Measurements from ENCODE around the gene TMEM69.

The TMEM69 gene

DNA sequence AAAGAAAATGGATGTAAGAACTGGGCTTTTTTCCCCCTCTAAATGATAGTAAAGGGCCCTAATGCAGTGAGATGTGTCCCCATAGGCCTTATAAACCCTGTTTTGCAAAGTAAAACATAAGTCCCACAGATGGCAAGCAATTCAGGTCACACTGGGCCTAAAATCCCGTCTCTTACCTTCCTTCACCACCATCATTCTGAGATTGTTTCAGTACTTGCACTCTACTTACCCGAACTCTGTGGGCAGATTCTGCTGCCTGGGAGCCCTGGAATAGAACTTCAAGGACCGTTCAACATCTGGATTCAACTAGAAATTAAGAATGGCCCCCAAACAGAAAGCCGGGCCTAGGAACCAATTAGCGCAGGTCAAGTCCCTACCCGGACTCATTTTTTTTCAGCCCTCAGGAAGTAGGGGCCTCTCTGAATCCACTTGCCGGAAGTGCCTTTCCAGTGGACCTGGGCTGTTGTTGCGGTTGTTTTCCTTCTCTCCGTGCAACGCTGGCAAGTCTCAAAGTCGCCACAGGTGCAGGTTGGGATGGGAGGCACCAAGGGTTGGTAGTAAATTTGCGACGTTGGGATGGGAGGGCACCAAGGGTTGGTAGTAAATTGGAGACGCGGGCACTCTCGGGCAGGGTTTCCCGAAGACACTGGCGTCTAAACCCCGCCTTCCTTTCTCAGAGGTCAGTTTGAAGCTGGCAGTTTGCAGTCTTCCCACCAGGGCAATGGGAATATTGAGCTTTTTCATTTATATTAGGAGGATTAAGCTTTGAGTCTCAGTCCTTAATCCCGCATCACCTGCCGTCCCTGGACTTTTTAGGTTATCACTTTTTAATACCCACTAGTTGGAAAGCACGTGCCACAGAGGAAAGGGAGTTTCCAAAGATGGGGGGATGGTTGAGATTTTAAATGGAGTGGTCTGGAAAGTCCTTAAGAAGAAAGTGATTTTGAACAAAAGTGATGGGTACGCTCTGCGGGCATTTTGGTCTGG, at the start of gene TMEM69 (continued):
- TF ChIP-seq BCL6B (tag by site-specific recombination; IDR thresholded peaks at IDR 0.05) (no peak), TCF7L2 (IDR thresholded peaks at IDR 0.05; ENCODE audit: borderline replicate concordance, low read depth, low read length) (no peak), ZNF155 (tag by site-specific recombination; IDR thresholded peaks at IDR 0.05) (no peak), ZSCAN23 (tag by site-specific recombination; IDR thresholded peaks at IDR 0.05) (0 out of 2 replicates have a peak, but pooled peaks have one; percentile 48), ZFP3 (tag by site-specific recombination; IDR thresholded peaks at IDR 0.05; ENCODE audit: low read depth) (no peak), ZNF433 (tag by site-specific recombination; IDR thresholded peaks at IDR 0.05; ENCODE audit: low read depth) (no peak), PRDM4 (tag by site-specific recombination; IDR thresholded peaks at IDR 0.05) (peak; percentile 5; the same call in 1 of the 2 replicates), ZNF654 (tag by site-specific recombination; IDR thresholded peaks at IDR 0.05; ENCODE audit: low read depth) (no peak; the same call in 1 of the 2 replicates), ZNF341 (tag by site-specific recombination; IDR thresholded peaks at IDR 0.05; ENCODE audit: low read depth) (peak; percentile 66), HOXA7 (CRISPR knock-in tag; IDR thresholded peaks at IDR 0.05; ENCODE audit: borderline replicate concordance) (no peak), ZNF843 (tag by site-specific recombination; IDR thresholded peaks at IDR 0.05) (0 out of 2 replicates have a peak, but pooled peaks have one; percentile 6), ZNF112 (tag by site-specific recombination; IDR thresholded peaks at IDR 0.05) (no peak), ZNF423 (tag by site-specific recombination; IDR thresholded peaks at IDR 0.05) (no peak), ZNF560 (tag by site-specific recombination; IDR thresholded peaks at IDR 0.05; ENCODE audit: borderline replicate concordance) (no peak), WT1 (tag by site-specific recombination; IDR thresholded peaks at IDR 0.05) (no peak; the same call in 1 of the 2 replicates), ZNF184 (tag by site-specific recombination; IDR thresholded peaks at IDR 0.05) (peak; percentile 71; the same call in 1 of the 2 replicates)
- TF ChIP-seq, protein P1, sequence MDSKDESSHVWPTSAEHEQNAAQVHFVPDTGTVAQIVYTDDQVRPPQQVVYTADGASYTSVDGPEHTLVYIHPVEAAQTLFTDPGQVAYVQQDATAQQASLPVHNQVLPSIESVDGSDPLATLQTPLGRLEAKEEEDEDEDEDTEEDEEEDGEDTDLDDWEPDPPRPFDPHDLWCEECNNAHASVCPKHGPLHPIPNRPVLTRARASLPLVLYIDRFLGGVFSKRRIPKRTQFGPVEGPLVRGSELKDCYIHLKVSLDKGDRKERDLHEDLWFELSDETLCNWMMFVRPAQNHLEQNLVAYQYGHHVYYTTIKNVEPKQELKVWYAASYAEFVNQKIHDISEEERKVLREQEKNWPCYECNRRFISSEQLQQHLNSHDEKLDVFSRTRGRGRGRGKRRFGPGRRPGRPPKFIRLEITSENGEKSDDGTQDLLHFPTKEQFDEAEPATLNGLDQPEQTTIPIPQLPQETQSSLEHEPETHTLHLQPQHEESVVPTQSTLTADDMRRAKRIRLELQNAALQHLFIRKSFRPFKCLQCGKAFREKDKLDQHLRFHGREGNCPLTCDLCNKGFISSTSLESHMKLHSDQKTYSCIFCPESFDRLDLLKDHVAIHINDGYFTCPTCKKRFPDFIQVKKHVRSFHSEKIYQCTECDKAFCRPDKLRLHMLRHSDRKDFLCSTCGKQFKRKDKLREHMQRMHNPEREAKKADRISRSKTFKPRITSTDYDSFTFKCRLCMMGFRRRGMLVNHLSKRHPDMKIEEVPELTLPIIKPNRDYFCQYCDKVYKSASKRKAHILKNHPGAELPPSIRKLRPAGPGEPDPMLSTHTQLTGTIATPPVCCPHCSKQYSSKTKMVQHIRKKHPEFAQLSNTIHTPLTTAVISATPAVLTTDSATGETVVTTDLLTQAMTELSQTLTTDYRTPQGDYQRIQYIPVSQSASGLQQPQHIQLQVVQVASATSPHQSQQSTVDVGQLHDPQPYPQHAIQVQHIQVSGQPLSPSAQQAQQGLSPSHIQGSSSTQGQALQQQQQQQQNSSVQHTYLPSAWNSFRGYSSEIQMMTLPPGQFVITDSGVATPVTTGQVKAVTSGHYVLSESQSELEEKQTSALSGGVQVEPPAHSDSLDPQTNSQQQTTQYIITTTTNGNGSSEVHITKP (tag by site-specific recombination; IDR thresholded peaks at IDR 0.05) = peak; percentile 66; the same call in 1 of the 2 replicates
- TF ChIP-seq, protein P2, sequence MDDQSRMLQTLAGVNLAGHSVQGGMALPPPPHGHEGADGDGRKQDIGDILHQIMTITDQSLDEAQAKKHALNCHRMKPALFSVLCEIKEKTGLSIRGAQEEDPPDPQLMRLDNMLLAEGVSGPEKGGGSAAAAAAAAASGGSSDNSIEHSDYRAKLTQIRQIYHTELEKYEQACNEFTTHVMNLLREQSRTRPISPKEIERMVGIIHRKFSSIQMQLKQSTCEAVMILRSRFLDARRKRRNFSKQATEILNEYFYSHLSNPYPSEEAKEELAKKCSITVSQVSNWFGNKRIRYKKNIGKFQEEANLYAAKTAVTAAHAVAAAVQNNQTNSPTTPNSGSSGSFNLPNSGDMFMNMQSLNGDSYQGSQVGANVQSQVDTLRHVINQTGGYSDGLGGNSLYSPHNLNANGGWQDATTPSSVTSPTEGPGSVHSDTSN (CRISPR knock-in tag; IDR thresholded peaks at IDR 0.05) = no peak
- TF ChIP-seq, protein P3, sequence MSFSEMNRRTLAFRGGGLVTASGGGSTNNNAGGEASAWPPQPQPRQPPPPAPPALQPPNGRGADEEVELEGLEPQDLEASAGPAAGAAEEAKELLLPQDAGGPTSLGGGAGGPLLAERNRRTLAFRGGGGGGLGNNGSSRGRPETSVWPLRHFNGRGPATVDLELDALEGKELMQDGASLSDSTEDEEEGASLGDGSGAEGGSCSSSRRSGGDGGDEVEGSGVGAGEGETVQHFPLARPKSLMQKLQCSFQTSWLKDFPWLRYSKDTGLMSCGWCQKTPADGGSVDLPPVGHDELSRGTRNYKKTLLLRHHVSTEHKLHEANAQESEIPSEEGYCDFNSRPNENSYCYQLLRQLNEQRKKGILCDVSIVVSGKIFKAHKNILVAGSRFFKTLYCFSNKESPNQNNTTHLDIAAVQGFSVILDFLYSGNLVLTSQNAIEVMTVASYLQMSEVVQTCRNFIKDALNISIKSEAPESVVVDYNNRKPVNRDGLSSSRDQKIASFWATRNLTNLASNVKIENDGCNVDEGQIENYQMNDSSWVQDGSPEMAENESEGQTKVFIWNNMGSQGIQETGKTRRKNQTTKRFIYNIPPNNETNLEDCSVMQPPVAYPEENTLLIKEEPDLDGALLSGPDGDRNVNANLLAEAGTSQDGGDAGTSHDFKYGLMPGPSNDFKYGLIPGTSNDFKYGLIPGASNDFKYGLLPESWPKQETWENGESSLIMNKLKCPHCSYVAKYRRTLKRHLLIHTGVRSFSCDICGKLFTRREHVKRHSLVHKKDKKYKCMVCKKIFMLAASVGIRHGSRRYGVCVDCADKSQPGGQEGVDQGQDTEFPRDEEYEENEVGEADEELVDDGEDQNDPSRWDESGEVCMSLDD (tag by site-specific recombination; IDR thresholded peaks at IDR 0.05) = no peak
- TF ChIP-seq, protein P4, sequence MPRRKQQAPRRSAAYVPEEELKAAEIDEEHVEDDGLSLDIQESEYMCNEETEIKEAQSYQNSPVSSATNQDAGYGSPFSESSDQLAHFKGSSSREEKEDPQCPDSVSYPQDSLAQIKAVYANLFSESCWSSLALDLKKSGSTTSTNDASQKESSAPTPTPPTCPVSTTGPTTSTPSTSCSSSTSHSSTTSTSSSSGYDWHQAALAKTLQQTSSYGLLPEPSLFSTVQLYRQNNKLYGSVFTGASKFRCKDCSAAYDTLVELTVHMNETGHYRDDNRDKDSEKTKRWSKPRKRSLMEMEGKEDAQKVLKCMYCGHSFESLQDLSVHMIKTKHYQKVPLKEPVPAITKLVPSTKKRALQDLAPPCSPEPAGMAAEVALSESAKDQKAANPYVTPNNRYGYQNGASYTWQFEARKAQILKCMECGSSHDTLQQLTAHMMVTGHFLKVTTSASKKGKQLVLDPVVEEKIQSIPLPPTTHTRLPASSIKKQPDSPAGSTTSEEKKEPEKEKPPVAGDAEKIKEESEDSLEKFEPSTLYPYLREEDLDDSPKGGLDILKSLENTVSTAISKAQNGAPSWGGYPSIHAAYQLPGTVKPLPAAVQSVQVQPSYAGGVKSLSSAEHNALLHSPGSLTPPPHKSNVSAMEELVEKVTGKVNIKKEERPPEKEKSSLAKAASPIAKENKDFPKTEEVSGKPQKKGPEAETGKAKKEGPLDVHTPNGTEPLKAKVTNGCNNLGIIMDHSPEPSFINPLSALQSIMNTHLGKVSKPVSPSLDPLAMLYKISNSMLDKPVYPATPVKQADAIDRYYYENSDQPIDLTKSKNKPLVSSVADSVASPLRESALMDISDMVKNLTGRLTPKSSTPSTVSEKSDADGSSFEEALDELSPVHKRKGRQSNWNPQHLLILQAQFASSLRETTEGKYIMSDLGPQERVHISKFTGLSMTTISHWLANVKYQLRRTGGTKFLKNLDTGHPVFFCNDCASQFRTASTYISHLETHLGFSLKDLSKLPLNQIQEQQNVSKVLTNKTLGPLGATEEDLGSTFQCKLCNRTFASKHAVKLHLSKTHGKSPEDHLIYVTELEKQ (tag by site-specific recombination; IDR thresholded peaks at IDR 0.05; ENCODE audit: borderline replicate concordance) = no peak
- TF ChIP-seq, protein P5, sequence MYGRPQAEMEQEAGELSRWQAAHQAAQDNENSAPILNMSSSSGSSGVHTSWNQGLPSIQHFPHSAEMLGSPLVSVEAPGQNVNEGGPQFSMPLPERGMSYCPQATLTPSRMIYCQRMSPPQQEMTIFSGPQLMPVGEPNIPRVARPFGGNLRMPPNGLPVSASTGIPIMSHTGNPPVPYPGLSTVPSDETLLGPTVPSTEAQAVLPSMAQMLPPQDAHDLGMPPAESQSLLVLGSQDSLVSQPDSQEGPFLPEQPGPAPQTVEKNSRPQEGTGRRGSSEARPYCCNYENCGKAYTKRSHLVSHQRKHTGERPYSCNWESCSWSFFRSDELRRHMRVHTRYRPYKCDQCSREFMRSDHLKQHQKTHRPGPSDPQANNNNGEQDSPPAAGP (tag by site-specific recombination; IDR thresholded peaks at IDR 0.05) = peak; percentile 88
